Esophagus squamous epithelium (tissue), 5 donors: Measurements from ENCODE around the gene MDFIC. TPM values are rescaled to one million over a fixed set of nuclear protein-coding genes. Genes with fewer than 3 reads are reported as not detected.

Experiments used
- DNase-seq: peaks from one replicate; lab custom pipeline; 2025; lab: John Stamatoyannopoulos, UW
- H3K27ac ChIP-seq, 4 donors: fragments of 200-600 bp; sonication (generic); one replicate each; pipeline ENCODE4 v1.5.1; 2016 to 2019; ENCODE audit warnings: mild to moderate bottlenecking in 1 of 4
- H3K27me3 ChIP-seq, 4 donors: fragments of 200-600 bp; sonication (generic); 1 replicate in 3 of 4; 2 replicates in 1 of 4; pipeline versions ENCODE4 v1.5.1 to v1.6.0; 2017 to 2021; ENCODE audit warnings: antibody characterized with exemption in 1 of 4
- H3K36me3 ChIP-seq, 3 donors: fragments of 200-600 bp; sonication (generic); one replicate each; pipeline ENCODE4 v1.5.1; 2016 to 2019
- H3K4me1 ChIP-seq, 3 donors: fragments of 200-600 bp; sonication (generic); one replicate each; pipeline ENCODE4 v1.5.1; 2017 to 2019
- H3K4me3 ChIP-seq, 4 donors: fragments of 200-600 bp; sonication (generic); 1 replicate in 3 of 4; 2 replicates in 1 of 4; pipeline ENCODE4 v1.5.1; 2016 to 2019; ENCODE audit warnings: mild to moderate bottlenecking in 2 of 4, moderate library complexity in 1 of 4
- H3K9me3 ChIP-seq, 3 donors: fragments of 200-600 bp; sonication (generic); one replicate each; pipeline ENCODE4 v1.5.1; 2016 to 2019
- POLR2A ChIP-seq, 4 donors: fragments of 450-650 bp; IDR thresholded peaks; one replicate each; pipeline ENCODE4 v1.6.1; 2017; ENCODE audit warnings: antibody characterized with exemption in 4 of 4, mild to moderate bottlenecking in 4 of 4, moderate library complexity in 3 of 4
- WGBS, 2 donors: methylation state at CpG; one replicate each; pipeline ENCODE4 v1.1.5; 2018; 5-methylcytosine and 5-hydroxymethylcytosine counted together
- intact Hi-C: fragments of 100-400 bp; cut with DNase I; formaldehyde crosslinking; loops from one replicate; pipeline ENCODE4 v1.15.0; 2022
- total RNA-seq, 4 donors: library from RNA; depleted of rRNA; stranded (reverse); fragments of >200 nt; gene quantifications; one replicate each; pipeline ENCODE4 v1.1.0, GENCODE V29; 2016
- TF ChIP-seq, protein P1 (sequence below), 6 experiments: fragments of 450-650 bp in 4 of 6; fragments of 200-600 bp in 2 of 6; sonication (generic) in 2 of 6; IDR thresholded peaks; one replicate each; pipeline ENCODE4 v1.5.1; 2016 to 2019; ENCODE audit warnings: antibody characterized with exemption in 6 of 6, mild to moderate bottlenecking in 4 of 6, moderate library complexity in 4 of 6
- donor health status: DM: yes; HTN: yes; CAD: no.

The MDFIC gene
- total RNA-seq, 4 donors from 2014 or later, result 16.0 to 29.2 (median 21.3) TPM

DNA sequence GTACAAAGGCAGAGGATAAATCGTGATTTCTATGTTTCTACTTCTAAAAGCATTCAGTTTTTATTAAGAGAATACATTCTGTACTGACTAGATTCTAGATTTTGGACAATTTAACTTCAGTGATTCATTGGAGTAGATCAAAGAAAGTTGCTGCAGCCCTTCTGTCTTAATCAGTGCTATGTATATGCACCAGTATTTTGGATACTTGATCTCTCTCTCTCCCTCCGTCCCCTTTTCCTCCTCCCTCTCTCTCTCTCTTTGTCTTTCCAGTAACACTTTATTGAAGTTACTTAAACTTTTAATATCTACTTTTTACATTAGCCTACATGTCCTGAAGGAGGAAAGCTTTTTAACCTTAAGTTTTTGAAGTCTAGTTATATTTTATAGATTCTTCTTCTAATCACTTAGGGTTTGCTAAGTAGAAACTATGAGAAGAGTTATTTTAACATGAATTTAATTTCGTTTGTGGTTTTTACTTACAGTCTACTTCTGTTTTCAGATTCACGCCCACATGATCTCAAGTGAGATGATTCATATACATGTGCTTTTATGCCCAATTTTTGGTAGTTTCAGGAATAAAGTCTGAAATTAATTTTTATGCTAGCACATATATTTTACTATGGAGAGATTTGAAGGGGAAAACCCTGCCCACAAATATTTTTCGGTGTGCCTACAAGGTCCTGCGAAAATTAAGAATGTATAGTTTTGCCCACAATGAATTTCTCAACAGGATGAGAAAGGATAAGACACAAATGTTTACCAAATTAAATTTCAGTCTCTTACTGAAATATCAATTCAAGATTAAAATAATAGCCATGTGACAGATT, 9.1 kb downstream of the MDFIC start:
- H3K36me3 ChIP-seq, result no peaks in the 10 kb centered on the region
- H3K27me3 ChIP-seq, result no peaks in the 10 kb centered on the region
- DNase-seq, result no peak
- no peak for TF ChIP-seq POLR2A (IDR thresholded peaks at IDR 0.05)
- TF ChIP-seq, protein P1, sequence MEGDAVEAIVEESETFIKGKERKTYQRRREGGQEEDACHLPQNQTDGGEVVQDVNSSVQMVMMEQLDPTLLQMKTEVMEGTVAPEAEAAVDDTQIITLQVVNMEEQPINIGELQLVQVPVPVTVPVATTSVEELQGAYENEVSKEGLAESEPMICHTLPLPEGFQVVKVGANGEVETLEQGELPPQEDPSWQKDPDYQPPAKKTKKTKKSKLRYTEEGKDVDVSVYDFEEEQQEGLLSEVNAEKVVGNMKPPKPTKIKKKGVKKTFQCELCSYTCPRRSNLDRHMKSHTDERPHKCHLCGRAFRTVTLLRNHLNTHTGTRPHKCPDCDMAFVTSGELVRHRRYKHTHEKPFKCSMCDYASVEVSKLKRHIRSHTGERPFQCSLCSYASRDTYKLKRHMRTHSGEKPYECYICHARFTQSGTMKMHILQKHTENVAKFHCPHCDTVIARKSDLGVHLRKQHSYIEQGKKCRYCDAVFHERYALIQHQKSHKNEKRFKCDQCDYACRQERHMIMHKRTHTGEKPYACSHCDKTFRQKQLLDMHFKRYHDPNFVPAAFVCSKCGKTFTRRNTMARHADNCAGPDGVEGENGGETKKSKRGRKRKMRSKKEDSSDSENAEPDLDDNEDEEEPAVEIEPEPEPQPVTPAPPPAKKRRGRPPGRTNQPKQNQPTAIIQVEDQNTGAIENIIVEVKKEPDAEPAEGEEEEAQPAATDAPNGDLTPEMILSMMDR (IDR thresholded peaks at IDR 0.05), result no peak
- H3K27ac ChIP-seq, result peak overlapping the region in 3 of 4 donors; percentile 12 to 62 (median 30)
- H3K9me3 ChIP-seq, result no peaks in the 10 kb centered on the region
- H3K4me1 ChIP-seq, result peaks cover 0 to 48% (median 8%) of the 10 kb centered on the region in 3 donors
- intact Hi-C loops, result no loop called here
- 42 to 47% methylated on average over 6 of the region's 6 CpGs for WGBS, 2 donors
- no peak overlapping the region for H3K4me3 ChIP-seq

DNA sequence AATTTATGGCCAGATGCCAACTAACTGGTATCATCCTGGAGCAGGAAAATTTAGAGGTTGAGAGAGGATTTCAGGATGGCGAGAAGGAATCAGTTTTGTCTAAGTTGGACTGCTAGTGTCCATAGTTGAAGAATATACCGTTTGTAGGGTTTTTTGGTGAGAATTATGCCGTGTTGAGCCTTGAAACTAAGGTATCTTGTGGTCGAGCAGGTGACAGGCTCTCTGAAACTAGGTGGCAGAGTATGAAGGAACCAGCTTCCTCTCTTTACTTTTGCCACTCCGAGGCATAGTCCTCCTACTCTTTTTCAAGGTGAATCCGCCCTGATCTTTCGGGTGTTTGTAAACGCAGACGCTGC, 9.7 kb downstream of the MDFIC start:
- 78 to 82% methylated on average over 9 of the region's 9 CpGs for WGBS, 2 donors
- Histone ChIP-seq H3K4me3 (no peak overlapping the region), H3K27me3 (no peaks in the 10 kb centered on the region), H3K36me3 (no peaks in the 10 kb centered on the region), H3K27ac (peak overlapping the region in 2 of 4 donors; percentile 1 to 62), H3K4me1 (peaks cover 0 to 43% (median 8%) of the 10 kb centered on the region in 3 donors), H3K9me3 (no peaks in the 10 kb centered on the region)
- no peak for DNase-seq
- intact Hi-C loops, result no loop called here
- TF ChIP-seq, protein P1 (IDR thresholded peaks at IDR 0.05), result no peak
- no peak for TF ChIP-seq POLR2A (IDR thresholded peaks at IDR 0.05)

DNA sequence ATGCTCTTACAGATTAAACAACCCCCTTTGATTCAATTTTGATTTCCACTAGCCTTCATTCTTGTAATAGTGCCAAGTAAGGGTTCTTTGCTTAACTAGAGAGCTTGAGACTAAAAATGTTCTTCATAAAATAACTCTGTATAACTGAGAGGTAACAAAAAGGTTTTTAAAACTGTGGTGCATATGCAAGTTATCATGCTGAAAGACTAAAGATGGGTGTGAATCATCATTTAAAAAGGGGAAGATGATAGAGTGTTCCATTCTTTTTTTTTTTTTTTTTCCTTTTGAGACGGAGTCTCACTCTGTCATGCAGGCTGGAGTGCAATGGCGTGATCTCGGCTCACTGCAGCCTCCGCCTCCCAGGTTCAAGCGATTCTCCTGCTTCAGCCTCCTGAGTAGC, 11.1 kb downstream of the MDFIC start:
- TF ChIP-seq, protein P1 (IDR thresholded peaks at IDR 0.05), result no peak
- no peak for TF ChIP-seq POLR2A (IDR thresholded peaks at IDR 0.05)
- Histone ChIP-seq H3K9me3 (no peaks in the 10 kb centered on the region), H3K27me3 (no peaks in the 10 kb centered on the region), H3K4me3 (no peak overlapping the region), H3K27ac (no peak overlapping the region), H3K36me3 (no peaks in the 10 kb centered on the region), H3K4me1 (peaks cover 0 to 51% (median 8%) of the 10 kb centered on the region in 3 donors)
- no peak for DNase-seq
- intact Hi-C loops, result no loop called here
- WGBS, 2 donors, result 89 to 92% methylated on average over 4 to 5 of the region's 5 CpGs

DNA sequence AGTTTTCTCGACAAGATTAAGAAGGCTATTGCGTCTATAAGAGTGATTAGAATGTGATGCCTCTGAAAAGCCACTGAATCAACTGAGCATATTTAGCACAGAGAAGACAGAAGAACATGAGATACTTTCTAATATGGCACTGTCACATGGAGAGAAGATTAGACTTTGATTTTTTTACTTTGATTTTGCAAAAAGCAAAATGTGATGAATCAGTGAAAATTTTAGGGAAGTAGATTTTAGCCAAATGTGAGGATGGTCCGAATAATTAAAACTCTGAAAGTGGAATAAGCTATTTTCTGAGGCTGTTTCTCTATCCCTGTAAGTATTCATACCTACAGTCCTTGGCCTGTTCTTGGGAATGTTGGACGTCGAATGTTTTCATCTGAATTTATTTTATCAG, 11.8 kb downstream of the MDFIC start:
- 80 to 91% methylated on average over 5 of the region's 5 CpGs for WGBS, 2 donors
- H3K4me3 ChIP-seq, result no peak overlapping the region
- peaks cover 0 to 44% (median 8%) of the 10 kb centered on the region in 3 donors for H3K4me1 ChIP-seq
- H3K9me3 ChIP-seq, result no peaks in the 10 kb centered on the region
- no peaks in the 10 kb centered on the region for H3K27me3 ChIP-seq
- H3K36me3 ChIP-seq, result no peaks in the 10 kb centered on the region
- DNase-seq, result no peak
- H3K27ac ChIP-seq, result no peak overlapping the region
- intact Hi-C loops, result no loop called here
- TF ChIP-seq POLR2A (IDR thresholded peaks at IDR 0.05), result no peak
- TF ChIP-seq, protein P1 (IDR thresholded peaks at IDR 0.05), result no peak

DNA sequence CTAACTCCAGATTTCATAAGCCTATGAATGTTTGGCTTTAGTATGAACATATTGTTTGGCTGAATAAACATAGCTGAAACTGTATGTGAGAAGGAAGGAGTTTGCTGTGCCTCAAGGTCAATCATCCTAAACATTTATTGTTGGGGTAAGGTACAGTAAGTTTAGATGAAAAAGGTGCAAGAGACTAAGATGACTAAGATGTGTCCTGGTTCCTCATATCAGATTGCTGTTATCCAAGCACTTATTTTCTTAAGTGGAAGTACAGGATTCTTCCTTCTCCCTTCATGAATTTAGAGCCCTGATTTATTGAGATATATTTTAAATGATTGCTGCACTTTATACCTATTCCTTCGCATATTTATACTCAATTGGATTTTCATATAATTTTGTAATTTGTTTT, 12.2 kb downstream of the MDFIC start:
- no peak for DNase-seq
- TF ChIP-seq POLR2A (IDR thresholded peaks at IDR 0.05), result no peak
- TF ChIP-seq, protein P1 (IDR thresholded peaks at IDR 0.05), result no peak
- intact Hi-C loops, result no loop called here
- no peak overlapping the region for H3K4me3 ChIP-seq
- H3K4me1 ChIP-seq, result peaks cover 0 to 43% (median 8%) of the 10 kb centered on the region in 3 donors
- no peaks in the 10 kb centered on the region for H3K36me3 ChIP-seq
- WGBS, 2 donors, result 84 to 97% methylated on average over 1 of the region's 1 CpG
- H3K27ac ChIP-seq, result no peak overlapping the region
- H3K9me3 ChIP-seq, result no peaks in the 10 kb centered on the region
- no peaks in the 10 kb centered on the region for H3K27me3 ChIP-seq
